Measurements from ENCODE around the gene RPL14. TPM values are rescaled to one million over a fixed set of nuclear protein-coding genes. Genes with fewer than 3 reads are reported as not detected.

RPL14 gene
- total RNA-seq, 1 donor from 2014 or later, result 1,811 TPM

GRCh38 chr3:40450438-40450837 lies 6.7 kb upstream of the RPL14 start:
- no peak for DNase-seq (ENCODE audit: low spot score, unreplicated experiment)
- no peaks in the 10 kb centered on the region for H3K36me3 Mint-ChIP-seq (ENCODE audit: insufficient read depth)
- no peak for TF ChIP-seq CTCF (IDR thresholded peaks at IDR 0.05; ENCODE audit: unreplicated experiment)
- H3K9me3 Mint-ChIP-seq (ENCODE audit: low read depth), result no peaks in the 10 kb centered on the region
- H3K4me3 Mint-ChIP-seq (ENCODE audit: low read depth), result no peak overlapping the region
- H3K4me1 Mint-ChIP-seq (ENCODE audit: low read depth), result peaks cover 15% of the 10 kb centered on the region
- no peaks in the 10 kb centered on the region for H3K27me3 Mint-ChIP-seq
- H3K27ac Mint-ChIP-seq, result no peak overlapping the region

- TF ChIP-seq CTCF (IDR thresholded peaks at IDR 0.05; ENCODE audit: unreplicated experiment), result no peak
- Mint-ChIP-seq H3K9me3 (ENCODE audit: low read depth) (no peaks in the 10 kb centered on the region), H3K27ac (peak overlapping the region; percentile 98), H3K36me3 (ENCODE audit: insufficient read depth) (no peaks in the 10 kb centered on the region), H3K27me3 (no peaks in the 10 kb centered on the region), H3K4me1 (ENCODE audit: low read depth) (peaks cover 15% of the 10 kb centered on the region), H3K4me3 (ENCODE audit: low read depth) (peak overlapping the region; percentile 87)
- DNase-seq (ENCODE audit: low spot score, unreplicated experiment), result no peak
These were observed 5.6 kb upstream of the RPL14 start for GRCh38 chr3:40451551-40451950.

- Mint-ChIP-seq H3K9me3 (ENCODE audit: low read depth) (no peaks in the 10 kb centered on the region), H3K36me3 (ENCODE audit: insufficient read depth) (no peaks in the 10 kb centered on the region), H3K4me1 (ENCODE audit: low read depth) (peaks cover 15% of the 10 kb centered on the region), H3K27ac (peak overlapping the region; percentile 98), H3K4me3 (ENCODE audit: low read depth) (peak overlapping the region; percentile 87), H3K27me3 (no peaks in the 10 kb centered on the region)
- DNase-seq (ENCODE audit: low spot score, unreplicated experiment), result no peak
- no peak for TF ChIP-seq CTCF (IDR thresholded peaks at IDR 0.05; ENCODE audit: unreplicated experiment)
These were observed 5.1 kb upstream of the RPL14 start for GRCh38 chr3:40452057-40452456.

- Mint-ChIP-seq H3K27me3 (no peaks in the 10 kb centered on the region), H3K27ac (peak overlapping the region; percentile 98), H3K4me3 (ENCODE audit: low read depth) (peak overlapping the region; percentile 87), H3K9me3 (ENCODE audit: low read depth) (no peaks in the 10 kb centered on the region), H3K36me3 (ENCODE audit: insufficient read depth) (no peaks in the 10 kb centered on the region), H3K4me1 (ENCODE audit: low read depth) (peaks cover 15% of the 10 kb centered on the region)
- no peak for TF ChIP-seq CTCF (IDR thresholded peaks at IDR 0.05; ENCODE audit: unreplicated experiment)
- DNase-seq (ENCODE audit: low spot score, unreplicated experiment), result no peak
These were observed 4.6 kb upstream of the RPL14 start for GRCh38 chr3:40452562-40452875.

DNA sequence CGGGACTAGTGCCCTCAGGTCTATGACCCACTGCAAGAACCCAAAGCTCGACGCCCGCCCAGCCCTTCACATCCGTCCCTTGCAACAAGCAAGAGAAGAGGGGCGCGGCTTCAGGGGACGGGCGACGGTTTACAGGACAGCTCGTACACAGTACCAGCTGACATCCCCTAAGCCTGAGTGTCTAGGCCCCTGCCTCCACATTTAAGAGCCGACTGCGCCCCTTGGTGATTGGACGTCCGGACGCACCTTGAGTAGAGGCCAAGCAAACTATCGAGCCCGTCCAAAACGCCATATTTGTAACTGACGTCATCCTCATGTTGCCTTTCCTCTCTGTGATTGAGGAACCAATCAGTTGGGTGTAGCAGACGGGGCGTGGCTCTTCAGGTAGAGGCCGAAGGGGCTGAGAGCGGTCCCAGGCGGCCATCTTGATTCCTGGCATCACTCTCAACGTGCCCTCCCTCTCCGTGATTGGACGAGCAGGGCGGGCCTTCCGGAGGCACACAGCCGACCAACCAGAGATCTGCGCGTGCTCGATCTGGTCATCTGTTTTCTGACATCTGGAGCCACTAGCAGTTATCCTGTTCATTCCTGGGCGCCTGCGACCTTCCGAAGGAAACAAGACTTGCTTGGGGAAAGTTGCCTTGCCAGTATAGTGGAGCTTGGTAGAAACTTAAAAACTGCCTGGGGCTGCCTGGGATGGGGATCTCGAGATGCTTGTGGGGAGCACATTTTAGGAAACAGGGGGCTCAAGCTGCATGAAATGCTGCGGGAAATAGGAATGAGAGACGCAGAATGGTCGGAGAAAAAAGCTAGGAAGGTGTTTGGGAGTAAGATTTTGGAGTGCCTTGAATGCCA lies 4.0 kb upstream of the RPL14 start:
- Mint-ChIP-seq H3K36me3 (ENCODE audit: insufficient read depth) (peaks cover 2% of the 10 kb centered on the region), H3K4me3 (ENCODE audit: low read depth) (peak overlapping the region; percentile 87), H3K4me1 (ENCODE audit: low read depth) (peaks cover 19% of the 10 kb centered on the region), H3K27ac (peak overlapping the region; percentile 98), H3K27me3 (no peaks in the 10 kb centered on the region), H3K9me3 (ENCODE audit: low read depth) (no peaks in the 10 kb centered on the region)
- DNase-seq (ENCODE audit: low spot score, unreplicated experiment), result peak; percentile 90
- TF ChIP-seq CTCF (IDR thresholded peaks at IDR 0.05; ENCODE audit: unreplicated experiment), result no peak

Measured in progenitor cell of endocrine pancreas (in vitro differentiated cells).